Uterus (tissue), 4 donors: Measurements from ENCODE around the gene NEGR1. TPM values are rescaled to one million over a fixed set of nuclear protein-coding genes. Genes with fewer than 3 reads are reported as not detected.

ENCODE experiments used
- DNase-seq, 2 donors: peaks; one replicate each; pipeline ENCODE4 v3.0.0-alpha.2; 2019 to 2020
- H3K27ac ChIP-seq, 2 donors: fragments of 200-600 bp; sonication (generic); 1 replicate in 1 of 2; 2 replicates in 1 of 2; pipeline ENCODE4 v1.5.1; 2016 to 2018
- H3K27me3 ChIP-seq, 2 donors: fragments of 200-600 bp; sonication (generic); one replicate each; pipeline ENCODE4 v1.5.1; 2018 to 2019; ENCODE audit warnings: control low read depth in 1 of 2
- H3K36me3 ChIP-seq, 2 donors: fragments of 200-600 bp; sonication (generic); one replicate each; pipeline ENCODE4 v1.5.1; 2019; ENCODE audit warnings: control low read depth in 1 of 2
- H3K4me1 ChIP-seq, 2 donors: fragments of 200-600 bp; sonication (generic); one replicate each; pipeline ENCODE4 v1.5.1; 2018 to 2019; ENCODE audit warnings: control low read depth in 1 of 2
- H3K4me3 ChIP-seq, 2 donors: fragments of 200-600 bp; sonication (generic); 1 replicate in 1 of 2; 2 replicates in 1 of 2; pipeline ENCODE4 v1.5.1; 2018 to 2019; ENCODE audit warnings: mild to moderate bottlenecking in 1 of 2
- H3K9me3 ChIP-seq, 2 donors: fragments of 200-600 bp; sonication (generic); one replicate each; pipeline ENCODE4 v1.5.1; 2019; ENCODE audit warnings: control low read depth in 1 of 2
- POLR2A ChIP-seq, 2 donors: fragments of 450-650 bp; IDR thresholded peaks; one replicate each; pipeline ENCODE4 v1.6.1; 2016; ENCODE audit warnings: antibody characterized with exemption in 2 of 2, mild to moderate bottlenecking in 1 of 2, moderate library complexity in 1 of 2
- intact Hi-C: fragments of 100-400 bp; cut with DNase I; formaldehyde crosslinking; loops from one replicate; pipeline ENCODE4 v1.15.1; 2023; ENCODE audit warnings: low total_unique reads
- total RNA-seq, 4 donors: library from RNA; depleted of rRNA in 3 of 4; stranded (reverse); fragments of >200 nt in 3 of 4; gene quantifications; one replicate each; pipeline versions ENCODE4 v1.1.0 to v1.2.4, GENCODE V29; 2014 to 2023
- TF ChIP-seq, protein P1 (sequence below), 4 experiments: fragments of 200-600 bp in 2 of 4; fragments of 450-650 bp in 2 of 4; sonication (generic) in 2 of 4; IDR thresholded peaks; one replicate each; pipeline ENCODE4 v1.5.1; 2016 to 2019; ENCODE audit warnings: antibody characterized with exemption in 4 of 4, mild to moderate bottlenecking in 2 of 4, moderate library complexity in 1 of 4
- donor health status: DM: yes; HTN: yes; CAD: no.

Gene NEGR1
- total RNA-seq, 4 donors from 2014 or later = 6.7 to 42.9 (median 33.3) TPM

- TF ChIP-seq, protein P1, sequence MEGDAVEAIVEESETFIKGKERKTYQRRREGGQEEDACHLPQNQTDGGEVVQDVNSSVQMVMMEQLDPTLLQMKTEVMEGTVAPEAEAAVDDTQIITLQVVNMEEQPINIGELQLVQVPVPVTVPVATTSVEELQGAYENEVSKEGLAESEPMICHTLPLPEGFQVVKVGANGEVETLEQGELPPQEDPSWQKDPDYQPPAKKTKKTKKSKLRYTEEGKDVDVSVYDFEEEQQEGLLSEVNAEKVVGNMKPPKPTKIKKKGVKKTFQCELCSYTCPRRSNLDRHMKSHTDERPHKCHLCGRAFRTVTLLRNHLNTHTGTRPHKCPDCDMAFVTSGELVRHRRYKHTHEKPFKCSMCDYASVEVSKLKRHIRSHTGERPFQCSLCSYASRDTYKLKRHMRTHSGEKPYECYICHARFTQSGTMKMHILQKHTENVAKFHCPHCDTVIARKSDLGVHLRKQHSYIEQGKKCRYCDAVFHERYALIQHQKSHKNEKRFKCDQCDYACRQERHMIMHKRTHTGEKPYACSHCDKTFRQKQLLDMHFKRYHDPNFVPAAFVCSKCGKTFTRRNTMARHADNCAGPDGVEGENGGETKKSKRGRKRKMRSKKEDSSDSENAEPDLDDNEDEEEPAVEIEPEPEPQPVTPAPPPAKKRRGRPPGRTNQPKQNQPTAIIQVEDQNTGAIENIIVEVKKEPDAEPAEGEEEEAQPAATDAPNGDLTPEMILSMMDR (IDR thresholded peaks at IDR 0.05) = no peak
- Histone ChIP-seq H3K36me3 (no peaks in the 10 kb centered on the region), H3K27me3 (no peaks in the 10 kb centered on the region), H3K4me3 (no peak overlapping the region), H3K4me1 (no peaks in the 10 kb centered on the region), H3K27ac (no peak overlapping the region), H3K9me3 (no peaks in the 10 kb centered on the region)
- intact Hi-C loops = no loop called here
- DNase-seq = no peak
Measured at GRCh38 chr1:71786218-71786617, 496.1 kb downstream of the NEGR1 start.

DNA sequence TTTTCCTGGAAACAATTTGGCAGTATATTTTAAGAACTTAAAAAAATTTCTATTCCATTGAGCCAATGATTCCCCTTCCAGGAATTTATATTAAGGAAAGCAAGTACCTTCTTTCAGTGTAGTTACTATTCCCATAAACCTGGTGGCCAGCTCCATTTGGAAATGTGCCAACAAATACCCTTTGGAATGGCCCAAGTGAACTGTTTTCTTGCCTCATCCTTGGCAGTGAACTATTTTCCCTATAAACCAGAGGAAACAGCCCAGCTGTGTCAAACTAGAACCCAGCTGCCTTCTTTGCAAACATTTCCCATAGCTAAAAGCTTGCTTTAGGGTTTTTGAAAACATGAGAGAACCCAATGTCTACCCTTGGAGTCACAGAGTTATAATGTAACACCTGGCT, 496.9 kb downstream of the NEGR1 start:
- no peaks in the 10 kb centered on the region for H3K9me3 ChIP-seq
- no peaks in the 10 kb centered on the region for H3K4me1 ChIP-seq
- DNase-seq = no peak
- no peak overlapping the region for H3K27ac ChIP-seq
- intact Hi-C loops = no loop called here
- no peak for TF ChIP-seq POLR2A (IDR thresholded peaks at IDR 0.05)
- TF ChIP-seq, protein P1 (IDR thresholded peaks at IDR 0.05) = no peak
- H3K27me3 ChIP-seq = no peaks in the 10 kb centered on the region
- no peaks in the 10 kb centered on the region for H3K36me3 ChIP-seq
- no peak overlapping the region for H3K4me3 ChIP-seq

- Histone ChIP-seq H3K4me3 (no peak overlapping the region), H3K9me3 (no peaks in the 10 kb centered on the region), H3K27ac (no peak overlapping the region), H3K27me3 (no peaks in the 10 kb centered on the region), H3K4me1 (no peaks in the 10 kb centered on the region), H3K36me3 (no peaks in the 10 kb centered on the region)
- intact Hi-C loops = no loop called here
- DNase-seq = no peak
- TF ChIP-seq POLR2A (IDR thresholded peaks at IDR 0.05) = no peak
- TF ChIP-seq, protein P1 (IDR thresholded peaks at IDR 0.05) = no peak
Measured at GRCh38 chr1:71785000-71785399, 497.3 kb downstream of the NEGR1 start.

DNA sequence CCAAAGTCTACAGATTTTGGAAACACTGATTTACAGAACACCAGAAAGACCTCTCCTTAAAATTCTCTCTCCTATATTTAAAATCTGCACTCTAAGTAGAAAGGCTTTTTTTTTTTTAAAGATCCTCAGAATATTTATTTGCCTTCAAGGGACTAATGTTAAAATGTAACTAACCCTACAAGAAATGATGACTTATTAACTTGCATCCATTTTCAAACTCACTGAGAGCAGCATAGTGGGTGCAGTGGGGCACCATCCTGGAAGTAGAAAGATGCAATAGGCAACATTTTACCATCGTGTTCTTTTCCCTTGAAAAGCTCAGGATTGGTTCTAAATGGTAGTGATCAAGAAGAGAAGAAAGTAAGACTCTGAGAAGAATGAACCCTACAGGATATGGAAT, 498.1 kb downstream of the NEGR1 start:
- no peak overlapping the region for H3K27ac ChIP-seq
- no peaks in the 10 kb centered on the region for H3K27me3 ChIP-seq
- TF ChIP-seq POLR2A (IDR thresholded peaks at IDR 0.05) = no peak
- TF ChIP-seq, protein P1 (IDR thresholded peaks at IDR 0.05) = no peak
- H3K4me3 ChIP-seq = no peak overlapping the region
- no peaks in the 10 kb centered on the region for H3K4me1 ChIP-seq
- H3K9me3 ChIP-seq = no peaks in the 10 kb centered on the region
- intact Hi-C loops = no loop called here
- DNase-seq = no peak
- no peaks in the 10 kb centered on the region for H3K36me3 ChIP-seq

DNA sequence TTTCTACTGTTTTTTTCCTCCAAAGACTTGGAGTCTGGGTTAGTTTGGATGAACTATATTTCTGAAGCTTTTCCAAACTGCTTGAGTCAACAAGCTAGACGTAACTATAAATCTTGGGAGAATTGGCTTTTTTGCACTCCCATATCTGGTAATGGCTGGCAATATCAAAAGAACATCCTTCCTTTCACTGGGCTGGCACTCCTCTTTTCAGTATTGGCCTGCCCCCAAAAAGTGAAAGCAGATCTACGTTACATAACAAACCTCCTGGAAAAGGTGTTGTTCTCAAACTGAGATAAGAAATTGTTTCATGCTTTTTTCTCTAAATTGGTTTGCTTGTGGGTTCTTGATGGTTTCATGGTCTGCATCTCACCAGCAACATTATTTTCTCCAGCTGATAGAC, 499.3 kb downstream of the NEGR1 start:
- Histone ChIP-seq H3K36me3 (no peaks in the 10 kb centered on the region), H3K4me3 (no peak overlapping the region), H3K4me1 (no peaks in the 10 kb centered on the region), H3K9me3 (no peaks in the 10 kb centered on the region), H3K27ac (no peak overlapping the region), H3K27me3 (no peaks in the 10 kb centered on the region)
- intact Hi-C loops = no loop called here
- no peak for TF ChIP-seq POLR2A (IDR thresholded peaks at IDR 0.05)
- TF ChIP-seq, protein P1 (IDR thresholded peaks at IDR 0.05) = no peak
- DNase-seq = no peak
